IPS DF 4.7 (cell line): ENCODE data around the gene FOSB.

Source experiments
- DNase-seq: peaks from one replicate; pipeline ENCODE4 v3.0.0-alpha.2; 2013; ENCODE audit warnings: low spot score; ENCODE audit errors: extremely low read depth

The FOSB gene

DNA sequence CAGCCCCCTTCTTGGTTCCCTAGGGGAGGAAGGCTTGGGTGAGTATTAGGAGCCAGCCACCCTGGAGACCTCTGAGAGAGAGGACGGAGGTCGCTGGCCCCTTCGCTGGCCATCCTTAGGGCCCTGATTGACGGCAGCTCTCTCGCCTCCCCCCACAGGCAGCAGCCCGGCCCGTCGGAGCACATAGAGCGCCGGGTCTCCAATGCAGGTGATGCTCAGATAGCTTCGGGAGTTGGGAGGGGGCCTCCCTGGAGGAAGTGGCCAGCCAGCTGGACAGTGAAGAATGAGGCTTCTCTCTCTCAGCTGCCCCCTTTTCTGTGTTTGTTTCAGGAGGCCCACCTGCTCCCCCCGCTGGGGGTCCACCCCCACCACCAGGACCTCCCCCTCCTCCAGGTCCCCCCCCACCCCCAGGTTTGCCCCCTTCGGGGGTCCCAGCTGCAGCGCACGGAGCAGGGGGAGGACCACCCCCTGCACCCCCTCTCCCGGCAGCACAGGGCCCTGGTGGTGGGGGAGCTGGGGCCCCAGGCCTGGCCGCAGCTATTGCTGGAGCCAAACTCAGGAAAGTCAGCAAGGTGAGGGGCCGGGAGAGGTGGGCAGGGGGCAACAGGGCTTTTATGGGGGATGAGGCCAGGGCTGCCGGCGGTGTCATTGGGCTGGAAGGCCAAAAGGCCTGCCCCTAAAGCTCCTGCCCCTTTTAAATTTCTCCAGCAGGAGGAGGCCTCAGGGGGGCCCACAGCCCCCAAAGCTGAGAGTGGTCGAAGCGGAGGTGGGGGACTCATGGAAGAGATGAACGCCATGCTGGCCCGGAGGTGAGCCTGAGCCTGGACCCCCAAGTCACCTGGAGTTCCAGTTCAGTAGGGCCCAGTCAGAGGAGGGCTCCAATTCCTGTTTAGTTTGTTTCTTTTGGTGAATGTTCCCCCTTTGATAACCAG lies 54.5 kb downstream of the FOSB start:
- DNase-seq: no peak

DNA sequence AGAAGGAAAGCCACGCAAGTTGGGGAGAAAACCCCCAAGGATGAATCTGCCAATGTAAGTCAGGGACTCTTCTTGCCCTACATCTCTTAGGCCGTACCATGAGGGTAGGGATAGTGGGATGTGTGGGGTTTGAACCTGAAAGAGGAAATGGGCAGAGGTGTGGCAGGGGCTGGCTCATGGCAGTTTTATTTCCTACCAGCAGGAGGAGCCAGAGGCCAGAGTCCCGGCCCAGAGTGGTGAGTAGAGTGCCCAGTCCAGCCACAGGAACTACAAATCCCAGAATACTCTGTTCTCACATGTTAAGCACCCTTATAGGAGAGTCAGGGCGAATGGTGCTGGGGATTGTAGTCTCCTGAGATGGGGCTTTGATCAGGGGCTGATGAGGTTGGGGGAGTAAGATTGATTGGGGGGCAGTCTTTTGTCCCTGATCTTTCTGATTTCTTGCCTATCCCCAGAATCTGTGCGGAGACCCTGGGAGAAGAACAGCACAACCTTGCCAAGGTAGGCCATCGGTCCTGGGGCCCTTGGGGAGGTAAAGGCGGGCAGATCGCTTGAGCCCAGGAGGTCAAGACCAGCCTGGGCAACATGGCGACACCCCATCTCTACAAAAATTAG lies 56.0 kb downstream of the FOSB start:
- no peak for DNase-seq

DNA sequence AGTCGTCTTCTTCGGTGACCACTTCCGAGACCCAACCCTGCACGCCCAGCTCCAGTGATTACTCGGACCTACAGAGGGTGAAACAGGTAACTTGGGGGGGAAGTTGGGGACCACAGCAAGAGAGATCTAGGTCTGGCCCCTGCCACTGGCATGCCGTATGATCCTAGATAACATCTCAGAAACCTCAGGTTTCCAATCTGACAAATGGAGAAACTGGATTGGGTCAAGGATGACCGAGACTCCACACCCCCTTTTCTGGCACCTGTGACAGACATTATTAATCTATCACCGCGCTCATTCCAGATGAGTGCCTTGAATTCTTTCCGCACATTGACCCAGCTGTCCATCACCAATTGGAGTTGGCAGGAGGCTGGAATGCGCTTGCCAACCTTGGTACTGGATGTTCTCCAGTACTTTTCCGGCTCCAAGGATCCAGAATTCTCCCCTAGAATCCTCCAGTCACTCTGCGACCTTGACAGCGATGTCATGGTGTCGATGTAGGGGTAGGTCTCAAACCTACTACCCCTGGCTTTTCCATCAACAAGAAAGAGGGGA lies 56.9 kb downstream of the FOSB start:
- DNase-seq: no peak
